ENCODE results near the gene C1QL1.

C1QL1 gene

DNA sequence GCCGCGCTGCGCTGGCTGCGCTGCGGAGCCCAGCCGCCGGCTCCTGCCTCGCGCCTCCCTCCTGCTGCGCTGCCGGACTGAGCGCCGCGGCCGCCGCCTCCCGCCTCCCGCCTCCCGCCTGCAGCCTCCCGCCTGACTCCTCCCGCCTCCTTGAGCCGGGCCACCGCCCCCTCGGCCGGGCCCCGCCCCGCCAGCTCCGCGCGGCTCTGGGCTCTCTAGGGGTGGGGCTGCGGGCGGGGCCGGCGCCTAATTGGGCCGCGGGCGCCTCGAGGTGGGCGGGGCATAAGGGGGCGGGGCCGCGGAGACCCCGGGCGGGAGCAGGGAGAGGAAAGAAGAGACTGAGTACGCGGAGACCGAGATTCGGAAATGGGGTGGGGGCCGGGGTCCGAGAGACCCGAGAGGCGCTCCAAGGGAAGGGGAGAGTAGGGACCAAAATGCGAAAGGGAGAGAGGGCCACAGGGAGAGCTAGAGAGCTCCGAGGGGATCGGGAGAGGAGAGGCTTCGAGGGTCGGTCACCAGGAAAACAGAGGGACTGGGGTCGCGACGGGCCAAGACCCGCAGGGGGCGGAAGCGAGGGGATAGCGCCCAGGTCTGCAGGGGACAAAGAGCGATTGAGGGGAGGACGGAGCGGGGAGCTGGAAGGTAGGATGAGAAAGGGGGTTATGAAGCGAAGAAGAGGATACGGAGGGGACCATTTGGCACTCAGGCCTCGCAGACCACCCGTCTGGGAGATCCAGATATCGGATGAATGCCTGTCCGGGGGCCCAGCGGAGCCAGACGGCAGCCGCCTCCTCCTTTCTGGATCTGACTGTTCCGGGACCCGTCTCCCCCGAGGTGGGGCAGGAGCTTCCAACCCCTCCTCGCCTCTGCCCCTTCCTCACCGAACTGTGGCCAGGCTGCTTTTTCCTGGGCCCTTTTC lies at the start of gene C1QL1:
C1QL1 (minus strand) TSS at position 79 of the 919 bp plus-strand sequence. CDS start 255 bp downstream, outside the sequence.
- DNase-seq, result peak; percentile 81

DNA sequence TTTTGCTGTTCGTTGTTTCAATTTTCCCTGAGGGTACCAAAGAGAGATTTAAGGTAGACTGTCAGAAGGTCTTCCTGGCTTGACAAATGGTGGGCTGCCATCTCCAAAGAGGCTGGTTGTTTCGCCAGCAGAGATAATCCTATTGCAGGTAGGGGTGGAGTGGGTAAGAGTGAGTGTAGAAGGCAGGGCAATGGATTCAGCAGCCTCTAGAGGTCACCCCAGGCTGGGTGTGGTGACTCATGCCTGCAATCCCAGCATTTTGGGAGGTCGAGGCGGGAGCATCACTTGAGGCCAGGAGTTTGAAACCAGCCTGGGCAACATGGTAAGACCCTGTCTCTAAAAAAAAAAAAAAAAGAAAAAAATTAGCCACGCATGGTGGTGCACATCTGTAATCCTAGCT lies 48.7 kb upstream of the C1QL1 start:
- no peak for DNase-seq

DNA sequence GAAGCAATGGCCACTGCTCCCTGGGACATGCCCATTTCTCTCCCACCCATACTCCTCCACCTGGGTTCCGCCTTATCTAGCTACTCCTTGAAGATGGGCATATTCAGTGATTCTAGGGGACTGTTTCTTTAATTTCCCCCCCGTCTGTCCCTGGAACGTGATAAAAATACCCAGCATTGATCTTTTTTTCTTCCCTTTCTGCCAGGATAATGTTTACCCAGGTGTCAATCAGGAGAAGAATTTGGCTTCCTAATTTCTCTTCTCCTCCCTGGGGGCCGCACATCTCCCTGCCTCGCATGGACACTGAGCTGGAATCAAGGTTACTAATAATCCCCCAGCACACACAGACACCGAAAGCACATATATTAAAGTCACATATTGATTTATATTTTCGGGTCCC lies 48.1 kb upstream of the C1QL1 start:
- no peak for DNase-seq

DNA sequence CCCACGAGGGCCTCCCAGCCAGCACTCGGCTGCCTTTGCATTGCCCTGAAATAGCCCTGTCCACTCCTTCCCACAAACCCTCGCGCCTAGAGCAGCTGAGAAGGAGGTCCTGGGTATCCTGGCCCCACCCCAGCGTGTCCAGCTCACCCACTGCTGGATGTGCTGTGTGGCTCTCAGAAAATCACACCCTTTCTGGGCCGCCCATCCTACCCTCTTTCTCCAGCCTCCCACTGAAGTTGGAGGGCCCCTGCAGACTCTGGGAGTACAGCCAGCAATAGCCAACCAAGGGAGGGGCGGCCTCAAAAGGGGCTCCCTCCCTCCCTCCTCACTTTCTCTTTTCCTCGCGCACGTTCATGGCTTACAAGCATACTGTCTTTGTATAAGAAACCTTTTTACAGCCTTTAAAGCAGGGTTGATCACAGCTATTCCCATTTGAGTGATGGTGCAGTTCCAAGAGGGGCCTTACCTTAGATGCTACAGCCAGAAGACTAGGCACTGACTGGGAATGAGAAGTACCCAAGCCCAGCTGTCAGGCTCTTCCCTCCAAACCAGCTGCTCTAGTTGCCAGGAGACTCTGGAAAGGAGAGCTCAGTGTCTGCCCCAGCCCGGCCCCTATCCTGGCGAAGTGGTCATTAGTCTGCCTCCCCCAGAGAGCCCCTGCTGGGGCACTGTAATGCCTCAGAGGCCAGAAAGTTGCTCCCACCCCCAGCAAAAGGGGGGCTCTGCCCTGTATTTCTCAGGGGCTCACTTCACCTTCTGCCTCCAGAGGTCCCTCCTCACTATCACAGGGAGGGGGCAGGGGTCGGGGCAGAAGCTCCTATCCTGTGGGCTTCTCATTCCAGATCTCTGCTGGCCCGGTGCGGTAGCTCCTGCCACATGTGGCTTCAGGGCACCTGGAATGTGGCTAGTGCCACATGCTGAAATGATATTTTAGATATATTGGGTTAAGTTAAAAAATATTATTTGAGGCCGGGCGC lies 45.2 kb upstream of the C1QL1 start:
- peak; percentile 78 for DNase-seq

DNA sequence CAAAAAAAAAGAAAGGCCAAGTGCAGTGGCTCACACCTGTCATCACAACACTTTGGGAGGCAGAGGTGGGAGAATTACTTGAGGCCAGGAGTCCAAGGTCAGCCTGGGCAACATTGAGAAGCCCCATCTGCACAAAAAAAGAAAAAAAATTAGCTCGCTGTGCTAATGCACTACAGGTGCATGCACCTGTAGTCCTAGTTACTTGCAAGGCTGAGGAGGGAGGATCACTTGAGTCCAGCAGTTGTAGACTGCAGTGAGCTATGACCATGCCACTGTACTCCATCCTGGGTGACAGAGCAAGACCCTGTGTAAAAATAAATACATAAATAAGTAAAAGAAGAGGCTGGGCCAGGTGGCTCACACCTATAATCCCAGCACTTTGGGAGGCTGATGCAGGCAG lies 43.7 kb upstream of the C1QL1 start:
- peak; percentile 19 for DNase-seq

DNA sequence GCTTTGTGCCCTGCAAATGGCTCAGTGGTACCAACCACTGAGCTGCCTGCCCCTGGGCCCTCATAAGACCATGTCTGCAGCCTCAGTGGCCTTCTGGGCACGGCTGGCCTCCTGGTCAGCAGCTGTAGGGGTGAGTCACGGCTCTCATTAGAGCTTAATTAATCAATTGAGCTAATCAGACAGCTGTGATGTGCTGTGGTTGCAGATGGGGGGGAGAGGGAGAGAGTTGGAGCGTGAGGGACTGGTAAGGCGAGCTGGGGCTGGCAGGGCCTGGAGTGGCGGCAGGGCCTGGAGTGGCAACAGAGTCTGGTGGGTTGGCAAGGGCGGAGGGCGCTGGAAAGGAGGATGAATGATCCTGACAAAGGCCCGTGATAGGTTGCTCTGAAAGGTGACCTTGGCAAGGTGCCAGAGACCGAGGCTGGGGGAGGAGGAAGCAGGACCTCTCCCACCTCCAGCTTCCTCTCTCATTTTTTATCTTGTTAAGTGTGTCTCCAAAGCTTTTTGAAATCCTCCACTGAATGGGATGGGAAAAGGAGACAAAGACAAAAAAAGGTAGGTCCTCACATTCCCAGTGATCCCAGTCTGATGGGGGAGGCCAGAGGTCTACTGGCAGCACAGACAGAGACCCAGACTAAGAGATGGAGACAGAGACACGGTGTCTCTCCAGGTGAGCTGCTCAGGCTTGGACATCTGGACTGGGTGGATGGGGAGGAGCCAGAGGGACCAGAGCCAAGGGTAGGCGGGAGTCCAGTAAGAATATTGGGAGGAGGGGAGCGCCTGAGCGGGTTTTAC lies 41.8 kb upstream of the C1QL1 start:
- DNase-seq, result peak; percentile 62

DNA sequence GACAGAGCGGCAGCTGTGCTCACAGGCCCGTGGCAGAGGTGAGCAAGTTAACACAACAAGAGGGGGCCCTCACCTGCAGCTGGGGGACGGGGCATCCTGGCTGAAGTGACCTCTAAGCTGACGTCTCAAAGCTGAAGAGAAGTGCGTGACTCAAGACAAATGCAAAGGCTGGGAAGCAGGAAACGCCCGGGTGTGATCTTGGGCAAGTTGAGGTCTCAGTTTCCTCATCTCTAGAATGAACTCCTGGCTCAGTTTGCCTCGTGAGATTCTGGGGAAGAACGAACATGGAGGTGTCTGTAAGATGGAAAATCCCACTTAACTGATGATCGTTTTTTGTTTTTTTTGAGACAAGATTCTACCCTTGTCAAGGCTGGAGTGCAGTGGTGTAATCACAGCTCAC lies 40.1 kb upstream of the C1QL1 start:
- no peak for DNase-seq

DNA sequence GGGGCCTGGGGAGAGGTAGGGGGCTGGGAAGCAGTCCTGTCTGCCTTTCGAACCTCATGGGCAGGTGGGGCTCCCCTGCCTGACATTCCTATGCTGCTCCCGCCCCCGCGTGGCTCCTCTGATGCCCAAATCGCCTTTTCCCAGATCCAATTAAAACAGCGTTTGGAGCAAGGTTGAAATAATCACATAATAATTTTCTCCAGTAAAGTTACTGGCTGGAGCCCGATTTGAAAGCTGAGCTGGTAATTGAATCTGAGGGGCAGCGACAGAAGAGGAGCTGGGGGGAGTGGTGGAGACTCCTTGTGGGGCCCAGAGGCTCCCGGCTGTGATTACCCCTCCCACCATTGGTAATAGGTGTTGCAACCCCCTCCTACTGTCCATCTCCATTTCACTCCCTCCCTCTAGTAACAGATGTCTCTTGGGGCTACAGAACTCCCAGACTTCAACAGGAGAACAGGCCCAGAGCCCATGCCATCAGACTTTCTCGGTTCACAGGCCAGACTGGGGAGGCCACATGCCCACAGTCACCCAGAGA lies 38.9 kb upstream of the C1QL1 start:
- no peak for DNase-seq

DNA sequence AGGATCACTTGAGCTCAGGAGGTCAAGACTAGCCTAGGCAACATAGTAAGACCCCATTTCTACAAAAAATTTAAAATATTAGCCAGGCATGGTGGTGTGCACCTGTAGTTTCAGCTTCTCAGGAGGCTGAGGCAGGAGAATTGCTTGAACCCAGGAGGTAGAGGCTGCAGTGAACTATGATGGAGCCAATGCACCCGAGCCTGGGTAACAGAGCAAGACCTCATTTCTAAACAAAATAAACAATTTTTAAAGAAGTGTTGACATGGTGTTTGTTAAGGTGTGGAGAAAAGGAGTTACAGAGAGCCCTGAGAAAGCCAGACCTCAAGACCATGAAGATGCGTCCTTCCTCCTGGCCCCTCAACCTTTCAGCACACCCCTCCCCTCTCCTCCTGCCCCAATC lies 37.6 kb upstream of the C1QL1 start:
- DNase-seq, result no peak

DNA sequence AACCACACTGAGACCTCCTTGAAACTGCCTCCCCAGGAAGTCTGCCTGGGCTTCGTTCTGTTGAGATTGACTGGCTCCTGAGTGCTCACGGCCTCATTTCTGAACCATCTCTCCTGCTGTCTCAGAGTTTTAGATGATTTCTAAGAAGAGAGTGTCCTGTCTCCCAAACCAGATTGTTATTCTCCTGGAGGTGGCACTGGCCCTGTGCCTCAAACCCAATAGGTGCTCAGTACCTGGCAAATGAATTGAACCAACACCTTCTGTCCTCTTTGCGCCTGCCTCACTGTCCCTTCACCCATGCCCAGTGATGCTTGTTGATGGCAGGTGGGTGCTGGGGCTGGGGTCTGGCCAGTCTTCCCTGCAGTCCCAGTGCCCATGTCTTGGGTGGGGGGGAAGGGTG lies 36.3 kb upstream of the C1QL1 start:
- DNase-seq, result no peak

DNA sequence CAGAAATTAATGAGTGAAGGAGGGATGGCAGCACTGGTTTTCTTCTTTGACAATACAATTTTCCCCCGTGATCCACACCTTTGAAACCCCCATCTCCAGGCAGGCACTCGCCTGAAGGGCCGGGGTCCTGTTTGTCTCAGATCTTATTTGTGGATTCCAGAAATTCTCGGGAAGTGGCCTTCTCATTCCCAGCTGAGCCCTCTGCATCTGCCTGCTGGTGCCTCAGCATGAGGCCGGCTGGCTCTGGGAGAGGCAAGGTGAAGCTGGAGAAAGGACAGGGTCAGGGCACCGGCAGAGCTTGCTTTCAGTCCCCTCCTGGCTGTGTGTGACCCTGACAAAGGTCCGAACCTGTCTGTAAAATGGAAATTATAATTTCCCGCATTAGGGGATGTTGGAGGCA lies 35.8 kb upstream of the C1QL1 start:
- no peak for DNase-seq

DNA sequence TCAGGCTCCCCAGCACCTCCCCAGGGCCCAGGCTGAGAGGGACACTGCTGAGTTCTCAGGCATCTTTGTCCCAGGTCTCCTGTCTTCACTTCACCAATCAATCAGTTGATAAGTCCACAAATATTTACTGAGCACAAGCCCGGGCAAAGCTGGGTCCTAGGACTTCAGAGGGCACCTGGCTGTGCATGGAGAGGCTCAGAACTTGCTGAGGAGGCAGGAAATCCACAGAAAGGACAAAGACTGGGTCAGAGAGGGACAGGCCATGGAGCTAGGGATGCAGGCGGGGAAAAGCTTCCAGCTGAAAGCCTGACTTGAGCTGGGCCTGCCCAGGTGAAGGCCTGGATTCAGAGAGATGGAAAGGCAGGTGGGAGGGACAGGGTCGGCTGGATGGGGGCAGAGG lies 33.2 kb upstream of the C1QL1 start:
- DNase-seq, result no peak

DNA sequence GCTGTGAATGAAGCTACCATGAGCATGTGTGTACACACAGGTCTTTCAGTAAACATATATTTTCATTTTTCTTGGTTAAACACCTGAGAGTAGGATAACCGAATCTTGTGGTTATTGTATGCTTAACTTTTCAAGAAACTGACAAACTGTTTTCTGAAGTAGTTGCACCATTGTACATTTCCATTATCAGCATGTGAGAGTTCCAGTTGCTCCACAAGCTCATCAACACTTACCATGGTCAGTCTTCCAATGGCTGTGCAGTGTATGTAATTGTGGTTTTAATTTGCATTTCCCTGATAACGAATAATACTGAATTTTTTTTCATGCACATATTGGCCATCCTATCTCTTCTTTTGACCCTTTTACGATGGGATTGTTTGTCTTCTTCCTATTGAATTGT lies 31.3 kb upstream of the C1QL1 start:
- no peak for DNase-seq

DNA sequence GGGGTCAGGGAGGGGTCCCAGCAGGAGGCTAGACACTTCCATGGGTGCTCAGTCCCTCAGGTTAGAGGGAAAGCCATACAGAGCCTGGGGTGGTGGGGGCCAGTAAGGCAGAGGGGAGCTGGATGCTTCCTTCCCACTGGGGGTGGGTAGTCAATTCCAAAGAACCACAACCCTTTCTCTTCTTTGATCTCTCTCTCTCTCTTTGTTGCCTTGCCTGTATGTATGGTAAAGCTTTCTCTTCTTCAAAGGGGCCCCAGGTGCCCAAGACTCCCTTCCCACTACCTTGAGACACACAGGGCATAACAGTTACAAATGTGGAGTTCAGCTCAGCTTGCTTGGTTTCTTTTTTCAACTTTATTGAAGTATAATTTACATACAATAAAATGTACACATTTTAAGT lies 30.5 kb upstream of the C1QL1 start:
- DNase-seq, result no peak

DNA sequence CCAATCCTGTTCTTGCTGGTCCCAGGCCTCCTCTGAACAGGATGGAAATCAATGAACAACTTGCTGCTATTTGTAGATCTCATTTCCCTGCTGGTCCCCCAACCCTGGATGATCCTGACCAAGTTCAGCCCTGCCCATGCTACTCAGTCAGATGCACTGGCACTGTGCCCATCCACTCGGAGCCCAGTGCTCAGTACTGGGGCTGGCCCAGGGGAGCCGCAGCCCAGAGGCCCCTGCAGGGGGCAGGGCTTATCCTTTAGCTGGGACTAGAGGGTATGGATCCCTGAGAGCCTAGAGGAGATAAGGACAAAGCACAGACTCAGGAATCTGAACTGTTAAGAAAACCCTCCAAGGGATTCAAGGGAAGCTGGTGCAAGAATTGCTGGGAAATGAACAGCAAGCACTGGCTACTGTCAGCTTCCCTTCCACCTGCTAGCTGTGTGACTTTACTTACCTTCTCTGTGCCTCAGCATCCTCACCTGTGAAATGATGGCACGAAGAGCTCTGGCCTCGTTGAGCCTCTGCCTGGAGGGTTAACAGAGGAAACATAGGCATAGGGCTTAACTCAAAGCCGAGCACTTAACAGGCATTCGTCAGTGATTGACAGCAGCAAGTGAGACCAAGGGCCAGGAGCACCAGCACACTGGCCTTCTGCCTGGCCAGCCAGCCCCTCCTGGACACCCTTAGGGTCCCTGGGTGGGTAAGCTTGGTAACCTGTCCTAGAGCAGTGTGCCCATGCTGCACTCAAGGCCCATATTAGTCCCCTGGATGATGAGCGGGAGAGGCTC lies 29.8 kb upstream of the C1QL1 start:
- DNase-seq, result no peak

DNA sequence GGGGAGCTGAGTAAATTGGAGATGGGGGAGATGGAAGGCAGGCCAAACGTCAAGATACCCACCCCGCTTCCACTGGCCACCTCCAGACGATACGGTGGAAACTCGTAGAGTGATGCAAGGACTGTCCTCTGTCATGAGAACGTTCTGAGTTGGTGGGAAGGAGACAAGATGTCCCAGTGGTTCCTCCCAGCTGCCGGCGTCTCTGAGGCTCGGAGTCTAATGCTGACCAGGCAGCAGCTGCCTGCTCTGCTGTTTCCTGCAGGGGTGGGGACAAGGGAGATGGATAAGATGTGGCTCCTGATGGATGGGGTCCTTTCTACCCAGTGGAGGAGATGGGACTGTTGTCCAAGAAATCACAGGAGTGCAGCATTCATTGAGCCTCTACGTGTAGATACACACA lies 28.2 kb upstream of the C1QL1 start:
- DNase-seq, result no peak

DNA sequence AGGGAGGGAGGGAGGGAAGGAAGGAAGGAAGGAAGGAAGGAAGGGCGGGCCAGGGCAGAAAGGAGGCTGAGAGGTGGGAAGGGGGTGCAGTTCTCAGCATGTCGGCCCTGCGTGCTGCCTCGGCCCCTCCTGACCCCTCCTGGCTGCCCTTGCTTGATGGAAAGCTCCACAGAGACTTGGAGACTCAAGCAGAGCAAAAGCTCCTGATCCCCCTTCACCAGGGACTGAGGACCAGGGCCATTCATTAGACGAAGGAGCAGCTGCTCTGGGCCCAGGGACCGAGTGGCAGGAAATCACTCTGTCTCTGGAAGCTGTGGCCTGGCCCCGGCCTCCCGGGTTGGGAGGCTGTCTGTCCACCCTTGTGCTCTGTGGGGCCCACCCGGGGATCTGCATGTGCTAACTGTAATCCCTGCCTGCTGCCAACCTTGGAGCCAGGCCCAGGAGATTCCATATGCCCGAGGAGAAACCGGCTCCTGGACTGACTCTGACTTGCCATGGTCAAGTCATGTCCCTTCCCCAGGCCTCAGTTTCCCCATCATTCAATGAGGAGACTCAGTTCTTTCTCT lies 27.4 kb upstream of the C1QL1 start:
- DNase-seq, result no peak

DNA sequence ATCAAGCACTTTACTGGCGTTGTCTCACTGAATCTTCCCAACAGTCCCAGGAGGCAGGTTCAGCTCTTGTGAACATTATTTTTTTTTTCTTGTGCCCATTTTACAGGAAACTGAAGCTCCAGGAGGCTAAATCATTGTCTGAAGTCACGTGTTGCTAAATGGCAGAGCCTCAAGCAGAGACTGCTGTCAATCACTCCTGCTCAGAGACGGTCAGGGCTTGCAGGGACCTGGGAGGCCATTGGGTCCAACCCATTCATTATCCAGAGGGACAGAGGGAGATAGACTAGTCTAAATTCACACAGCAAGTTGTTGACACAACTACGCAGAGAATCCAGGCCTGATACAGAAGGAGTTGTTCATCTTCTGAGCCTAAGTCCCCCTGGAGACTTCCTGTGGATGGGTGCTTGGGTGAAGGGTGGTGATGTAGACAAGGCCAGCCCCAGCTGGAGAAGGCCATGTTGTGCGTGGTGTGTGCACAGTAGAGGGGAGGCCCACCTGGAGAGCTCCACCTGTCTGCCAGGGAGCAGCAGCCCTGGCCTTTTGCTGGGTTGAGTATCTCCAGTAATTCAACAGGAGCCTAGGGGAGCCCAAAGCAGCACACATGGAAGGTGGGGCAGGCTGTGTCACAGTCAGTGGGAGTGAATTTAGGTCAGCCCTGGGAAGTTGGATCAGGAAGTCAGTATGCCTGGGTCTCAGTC lies 24.3 kb upstream of the C1QL1 start:
- DNase-seq, result no peak

DNA sequence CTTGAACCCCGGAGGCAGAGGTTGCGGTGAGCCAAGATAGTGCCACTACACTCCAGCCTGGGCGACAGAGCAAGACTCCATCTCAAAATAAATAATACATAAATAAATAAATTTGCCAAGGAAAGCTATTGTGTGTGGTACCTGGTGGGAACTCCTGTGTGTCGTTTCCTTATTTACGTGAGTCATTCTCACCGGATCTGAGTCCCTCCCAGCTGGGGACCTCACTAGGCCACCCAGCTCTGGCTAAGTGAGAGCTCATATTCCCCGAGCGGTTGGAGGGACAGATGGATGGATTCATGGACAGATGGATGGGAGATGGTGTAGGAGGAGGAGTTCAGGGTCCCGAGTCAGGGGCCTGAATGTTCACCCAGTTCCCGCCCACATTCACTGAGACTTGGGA lies 22.9 kb upstream of the C1QL1 start:
- DNase-seq, result no peak

DNA sequence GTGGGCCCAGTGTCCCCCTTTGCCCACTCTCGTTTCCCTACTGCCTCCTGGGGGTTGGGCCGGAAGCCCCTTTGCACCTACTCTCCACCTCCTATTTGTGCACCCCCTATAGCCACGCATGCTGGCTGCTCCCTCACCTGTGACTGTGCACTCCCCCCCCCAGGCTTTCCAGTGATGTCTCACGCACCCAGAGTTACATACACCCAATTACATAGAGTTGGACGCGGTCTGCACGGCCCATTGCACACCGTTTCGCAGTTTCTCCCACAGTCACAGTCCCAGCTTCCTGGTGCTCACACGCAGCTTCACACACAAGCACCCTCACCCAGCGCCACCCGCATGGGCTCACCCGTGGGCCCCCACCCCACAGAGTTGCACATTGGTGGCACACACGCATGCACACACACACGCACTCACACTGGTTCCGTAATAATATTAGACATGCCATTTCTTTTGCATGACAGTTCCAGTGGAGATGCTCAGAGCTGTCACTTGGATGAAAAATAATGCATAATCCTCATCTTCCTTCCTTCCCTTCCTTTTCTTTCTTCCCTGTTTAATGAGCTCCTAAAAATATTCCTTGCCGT lies 21.5 kb upstream of the C1QL1 start:
- DNase-seq, result no peak

Data from DMS79 treated with DMSO at 0.1 percent for 48 hours (cell line).